ENCODE data around the gene KRTAP3-1. TPM values are rescaled to one million over a fixed set of nuclear protein-coding genes. Genes with fewer than 3 reads are reported as not detected.

KRTAP3-1 gene
- total RNA-seq, 1 experiment from 2014 or later, result not detected

DNA sequence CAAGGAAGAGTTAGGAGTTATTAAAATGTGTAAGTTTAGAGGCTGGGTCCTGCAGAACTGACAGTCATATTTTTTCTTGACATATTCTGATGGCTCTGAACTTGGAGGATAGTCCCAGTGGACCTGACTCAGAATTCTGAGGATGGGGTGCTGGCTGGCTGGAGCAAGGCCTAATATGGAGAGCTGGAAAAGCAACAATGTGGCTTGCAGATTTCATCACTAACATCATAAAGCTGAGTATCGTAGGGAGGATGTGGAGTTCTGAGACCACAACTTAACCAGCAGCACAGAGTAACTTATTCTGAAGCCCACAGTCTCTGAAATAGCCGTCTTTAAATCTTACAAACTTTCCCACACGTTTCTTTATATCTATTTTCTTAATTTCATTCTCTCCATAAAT lies 15.8 kb upstream of the KRTAP3-1 start:
- no peak overlapping the region for H3K4me2 ChIP-seq (ENCODE audit: insufficient read depth, insufficient read length, low read length)
- no peak overlapping the region for H3K14ac ChIP-seq (ENCODE audit: insufficient read depth, low read length)
- no peak overlapping the region for H3K23ac ChIP-seq (ENCODE audit: insufficient read length, low read depth, low read length)
- DNase-seq, result no peak
- no peak overlapping the region for H3K27ac Mint-ChIP-seq
- no peaks in the 10 kb centered on the region for H3K27me3 ChIP-seq (ENCODE audit: insufficient read depth, low read length)
- H3K4me1 ChIP-seq (ENCODE audit: insufficient read depth, low read length), result no peaks in the 10 kb centered on the region
- TF ChIP-seq, protein P1, sequence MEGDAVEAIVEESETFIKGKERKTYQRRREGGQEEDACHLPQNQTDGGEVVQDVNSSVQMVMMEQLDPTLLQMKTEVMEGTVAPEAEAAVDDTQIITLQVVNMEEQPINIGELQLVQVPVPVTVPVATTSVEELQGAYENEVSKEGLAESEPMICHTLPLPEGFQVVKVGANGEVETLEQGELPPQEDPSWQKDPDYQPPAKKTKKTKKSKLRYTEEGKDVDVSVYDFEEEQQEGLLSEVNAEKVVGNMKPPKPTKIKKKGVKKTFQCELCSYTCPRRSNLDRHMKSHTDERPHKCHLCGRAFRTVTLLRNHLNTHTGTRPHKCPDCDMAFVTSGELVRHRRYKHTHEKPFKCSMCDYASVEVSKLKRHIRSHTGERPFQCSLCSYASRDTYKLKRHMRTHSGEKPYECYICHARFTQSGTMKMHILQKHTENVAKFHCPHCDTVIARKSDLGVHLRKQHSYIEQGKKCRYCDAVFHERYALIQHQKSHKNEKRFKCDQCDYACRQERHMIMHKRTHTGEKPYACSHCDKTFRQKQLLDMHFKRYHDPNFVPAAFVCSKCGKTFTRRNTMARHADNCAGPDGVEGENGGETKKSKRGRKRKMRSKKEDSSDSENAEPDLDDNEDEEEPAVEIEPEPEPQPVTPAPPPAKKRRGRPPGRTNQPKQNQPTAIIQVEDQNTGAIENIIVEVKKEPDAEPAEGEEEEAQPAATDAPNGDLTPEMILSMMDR (conservative IDR thresholded peaks at IDR 0.05), result no peak
- no peak overlapping the region for H2BK20ac ChIP-seq (ENCODE audit: low read depth, low read length, poor library complexity, severe bottlenecking)
- no peaks in the 10 kb centered on the region for H3K23me2 ChIP-seq (ENCODE audit: insufficient read length, low read depth, low read length, poor library complexity, severe bottlenecking)
- H4K5ac ChIP-seq (ENCODE audit: insufficient read length, low read depth, low read length), result no peak overlapping the region
- no peaks in the 10 kb centered on the region for H3K36me3 Mint-ChIP-seq (ENCODE audit: insufficient read depth in 1 of 3, low read depth in 3 of 3)
- no peak overlapping the region for H4K8ac ChIP-seq (replicated peaks; ENCODE audit: insufficient read length, low read depth, low read length)
- no peaks in the 10 kb centered on the region for H4K20me1 ChIP-seq (ENCODE audit: control insufficient read depth, insufficient read depth, insufficient read length)
- H4K91ac ChIP-seq (ENCODE audit: insufficient read length, low read depth, low read length), result no peak overlapping the region
- no peaks in the 10 kb centered on the region for H3K4me1 Mint-ChIP-seq
- no peaks in the 10 kb centered on the region for H3K79me2 ChIP-seq (ENCODE audit: insufficient read depth, low read length)
- H3K4me3 Mint-ChIP-seq, result no peak overlapping the region
- no peak overlapping the region for H3K56ac ChIP-seq (ENCODE audit: insufficient read length, low read depth, low read length)
- H3K27ac ChIP-seq (ENCODE audit: insufficient read length, low read depth, low read length), result no peak overlapping the region
- H2BK120ac ChIP-seq (ENCODE audit: low read depth, low read length, poor library complexity, severe bottlenecking), result no peak overlapping the region
- H3K9me3 Mint-ChIP-seq, result peaks cover 0 to 3% of the 10 kb centered on the region in 2 experiments; a peak in 1 of 5 replicates
- H3T11ph ChIP-seq (ENCODE audit: low read length), result no peak overlapping the region
- WGBS (ENCODE audit: extremely low coverage, insufficient read length, low lambda C conversion rate), result 100% methylated on average over 2 of the region's 3 CpGs
- H2BK15ac ChIP-seq (ENCODE audit: low read depth, low read length), result no peak overlapping the region
- no peak overlapping the region for H3K4ac ChIP-seq (ENCODE audit: low read depth, low read length)
- H2AK5ac ChIP-seq (ENCODE audit: insufficient read length, low read length), result no peak overlapping the region
- H3K9ac ChIP-seq (ENCODE audit: extremely low read depth, insufficient read length, low read length), result no peak overlapping the region
- no peak overlapping the region for H2BK12ac ChIP-seq (ENCODE audit: insufficient read length, low read depth, low read length)
- H3K79me1 ChIP-seq (ENCODE audit: insufficient read depth, low read depth, low read length, poor library complexity, severe bottlenecking), result no peaks in the 10 kb centered on the region
- no peaks in the 10 kb centered on the region for H3K9me3 ChIP-seq (ENCODE audit: control insufficient read depth, low read depth, low read length)
- no peak overlapping the region for H2AFZ ChIP-seq (ENCODE audit: low read length)
- H2BK5ac ChIP-seq (ENCODE audit: insufficient read length, low read length), result no peak overlapping the region
- H3K27me3 Mint-ChIP-seq (ENCODE audit: low read depth), result peaks cover 5% of the 10 kb centered on the region; the same call in 1 of the 2 replicates
- H3K18ac ChIP-seq (ENCODE audit: insufficient read length, low read depth, low read length), result no peak overlapping the region

Data from H9 (cell line).